CMK (cell line): ENCODE results near the gene CTPS2.

ENCODE experiments used
- DNase-seq: peaks from one replicate; pipeline ENCODE4 v3.0.0-alpha.2; 2010; ENCODE audit warnings: low read depth

The CTPS2 gene

GRCh38 chrX:16714504-16714903 lies 2.0 kb upstream of the CTPS2 start:
- DNase-seq: no peak

GRCh38 chrX:16711893-16712547 lies 449 bp downstream of the CTPS2 start:
- DNase-seq: no peak

GRCh38 chrX:16711219-16711811 lies 1.2 kb downstream of the CTPS2 start:
- DNase-seq: no peak

- DNase-seq: no peak
Observed at GRCh38 chrX:16708016-16708415, 4.5 kb downstream of the CTPS2 start.

GRCh38 chrX:16705370-16705769 lies 7.1 kb downstream of the CTPS2 start:
- no peak for DNase-seq

- no peak for DNase-seq
Observed at GRCh38 chrX:16702700-16703599, 9.5 kb downstream of the CTPS2 start.

GRCh38 chrX:16700734-16701133 lies 11.7 kb downstream of the CTPS2 start:
- no peak for DNase-seq

GRCh38 chrX:16699389-16699788 lies 13.1 kb downstream of the CTPS2 start:
- no peak for DNase-seq

GRCh38 chrX:16696956-16697355 lies 15.5 kb downstream of the CTPS2 start:
- no peak for DNase-seq

- DNase-seq: no peak
Observed at GRCh38 chrX:16695079-16695676, 17.3 kb downstream of the CTPS2 start.

GRCh38 chrX:16687514-16687913 lies 25.0 kb downstream of the CTPS2 start:
- DNase-seq: no peak

- DNase-seq: no peak
Observed at GRCh38 chrX:16683007-16683664, 29.3 kb downstream of the CTPS2 start.

GRCh38 chrX:16678689-16679088 lies 33.8 kb downstream of the CTPS2 start:
- DNase-seq: no peak

GRCh38 chrX:16671005-16671404 lies 41.5 kb downstream of the CTPS2 start:
- no peak for DNase-seq

GRCh38 chrX:16666541-16666940 lies 45.9 kb downstream of the CTPS2 start:
- no peak for DNase-seq

- DNase-seq: no peak
Observed at GRCh38 chrX:16665089-16665488, 47.4 kb downstream of the CTPS2 start.

GRCh38 chrX:16664626-16665025 lies 47.8 kb downstream of the CTPS2 start:
- DNase-seq: no peak

GRCh38 chrX:16664074-16664473 lies 48.4 kb downstream of the CTPS2 start:
- DNase-seq: no peak

- DNase-seq: no peak
Observed at GRCh38 chrX:16662402-16662801, 50.1 kb downstream of the CTPS2 start.

- no peak for DNase-seq
Observed at GRCh38 chrX:16661495-16661894, 51.0 kb downstream of the CTPS2 start.

GRCh38 chrX:16659321-16659720 lies 53.1 kb downstream of the CTPS2 start:
- no peak for DNase-seq

- DNase-seq: no peak
Observed at GRCh38 chrX:16658284-16658683, 54.2 kb downstream of the CTPS2 start.
